Heart left ventricle (tissue), 13 donors: ENCODE data around the gene YPEL2.
"Not testable (repeated sequence)": the region's sequence is repeated elsewhere in the genome, so short reads cannot be mapped to it uniquely, and the experiment has no call there.

Experiments
- POLR2A ChIP-seq, 2 donors: fragments of 450-650 bp; IDR thresholded peaks; one replicate each; pipeline ENCODE4 v1.6.1; 2017; ENCODE audit warnings: antibody characterized with exemption in 2 of 2, mild to moderate bottlenecking in 2 of 2, moderate library complexity in 2 of 2
- TF ChIP-seq, protein P1 (sequence below), 12 donors: fragments of 200-600 bp; sonication (generic) in 4 of 12; IDR thresholded peaks; one replicate each; pipeline versions ENCODE4 v1.5.0 to v1.8.0; 2018 to 2022; ENCODE audit warnings: antibody characterized with exemption in 12 of 12, mild to moderate bottlenecking in 5 of 12
- donor health status: ischemic (EF 13 %, LVEDD 7.1; RV severe dilation, severe dysfunction).
- donor health status: DM: no; HTN: yes; CAD: no.
- donor health status: DM: no; HTN: no; CAD: no.
- donor health status: ischemic (EF 25% LVEDD 6.9; RV normal size, moderate dysfunction).
- donor health status: ischemic (EF 25% LVEDD 5.7; RV mildly dilated, moderate dysfunction).
- donor health status: ischemic (EF 35%, LVEDD 5.7; RV mildly dilated, moderate dysfunction).
- donor health status: nonischemic (EF 11% LVEDD 7.7; RV severe dilation, severe dysfunction).
- donor health status: DM: yes; HTN: yes; CAD: no.
- donor health status: PGD.
- donor health status: ischemic (EF 29% LVEDD 5.4; RV normal size, mild dysfunction).
- donor health status: nonischemic (EF 23%, LVEDD 6.1; RV moderate dilation, normal function).

DNA sequence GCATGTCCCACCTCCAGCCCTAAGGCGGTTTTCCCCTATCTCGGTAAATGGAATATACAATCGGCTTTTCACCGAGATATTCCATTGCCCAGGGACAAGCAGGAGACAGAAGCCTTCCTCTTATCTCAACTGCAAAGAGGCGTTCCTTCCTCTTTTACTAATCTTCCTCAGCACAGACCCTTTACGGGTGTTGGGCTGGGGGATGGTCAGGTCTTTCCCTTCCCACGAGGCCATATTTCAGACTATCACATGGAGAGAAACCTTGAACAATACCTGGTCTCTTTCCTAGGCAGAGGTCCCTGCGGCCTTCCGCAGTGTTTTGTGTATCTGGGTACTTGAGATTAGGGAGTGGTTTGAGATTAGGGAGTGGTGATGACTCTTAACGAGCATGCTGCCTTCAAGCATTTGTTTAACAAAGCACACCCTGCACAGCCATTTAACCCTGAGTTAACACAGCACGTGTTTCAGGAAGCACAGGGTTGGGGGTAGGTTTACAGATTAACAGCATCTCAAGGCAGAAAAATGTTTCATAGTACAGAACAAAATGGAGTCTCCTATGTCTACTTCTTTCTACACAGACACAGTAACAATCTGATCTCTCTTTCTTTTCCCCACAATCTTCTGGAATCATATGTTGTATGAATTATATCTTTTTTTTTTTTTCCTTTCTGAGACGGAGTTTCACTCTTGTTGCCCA lies 41.0 kb upstream of the YPEL2 start:
- not testable (repeated sequence) for TF ChIP-seq POLR2A (IDR thresholded peaks at IDR 0.05)
- TF ChIP-seq, protein P1, sequence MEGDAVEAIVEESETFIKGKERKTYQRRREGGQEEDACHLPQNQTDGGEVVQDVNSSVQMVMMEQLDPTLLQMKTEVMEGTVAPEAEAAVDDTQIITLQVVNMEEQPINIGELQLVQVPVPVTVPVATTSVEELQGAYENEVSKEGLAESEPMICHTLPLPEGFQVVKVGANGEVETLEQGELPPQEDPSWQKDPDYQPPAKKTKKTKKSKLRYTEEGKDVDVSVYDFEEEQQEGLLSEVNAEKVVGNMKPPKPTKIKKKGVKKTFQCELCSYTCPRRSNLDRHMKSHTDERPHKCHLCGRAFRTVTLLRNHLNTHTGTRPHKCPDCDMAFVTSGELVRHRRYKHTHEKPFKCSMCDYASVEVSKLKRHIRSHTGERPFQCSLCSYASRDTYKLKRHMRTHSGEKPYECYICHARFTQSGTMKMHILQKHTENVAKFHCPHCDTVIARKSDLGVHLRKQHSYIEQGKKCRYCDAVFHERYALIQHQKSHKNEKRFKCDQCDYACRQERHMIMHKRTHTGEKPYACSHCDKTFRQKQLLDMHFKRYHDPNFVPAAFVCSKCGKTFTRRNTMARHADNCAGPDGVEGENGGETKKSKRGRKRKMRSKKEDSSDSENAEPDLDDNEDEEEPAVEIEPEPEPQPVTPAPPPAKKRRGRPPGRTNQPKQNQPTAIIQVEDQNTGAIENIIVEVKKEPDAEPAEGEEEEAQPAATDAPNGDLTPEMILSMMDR (IDR thresholded peaks at IDR 0.05): not testable (repeated sequence)
